ENCODE results near the gene PTPRZ1.

DNA sequence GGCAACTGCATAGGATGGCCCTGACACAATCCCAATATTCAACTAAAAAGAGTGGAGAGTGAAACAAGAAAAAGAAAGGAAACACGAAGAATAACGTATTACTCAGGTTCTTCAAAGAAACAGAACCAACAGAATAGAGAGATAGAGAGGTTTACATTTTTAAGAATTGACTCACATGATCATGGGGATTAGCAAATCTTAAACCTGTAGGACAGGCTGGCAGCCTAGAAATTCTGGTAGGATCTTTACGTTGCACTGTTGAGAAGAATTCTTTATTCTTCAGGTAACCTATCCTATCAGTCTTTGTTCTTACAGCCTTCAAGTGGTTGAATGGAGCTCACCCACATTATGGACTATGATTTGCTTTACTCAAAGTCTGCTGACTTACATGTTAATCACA lies 167.2 kb downstream of the PTPRZ1 start:
- TF ChIP-seq RNF2 (conservative IDR thresholded peaks at IDR 0.05; ENCODE audit: low read depth) (no peak), CTCF (CRISPR knock-in tag; IDR thresholded peaks at IDR 0.05) (no peak), ZSCAN29 (CRISPR knock-in tag; conservative IDR thresholded peaks at IDR 0.05) (no peak), ZNF773 (CRISPR knock-in tag; IDR thresholded peaks at IDR 0.05; ENCODE audit: borderline replicate concordance) (no peak), POLR2A (IDR thresholded peaks at IDR 0.05; ENCODE audit: insufficient read depth in 1 of 2, low read depth in 2 of 2, low read length in 2 of 2) (no peak), SP4 (CRISPR knock-in tag; IDR thresholded peaks at IDR 0.05) (no peak), ZFP1 (CRISPR knock-in tag; IDR thresholded peaks at IDR 0.05) (no peak), ZFP36 (IDR thresholded peaks at IDR 0.05; ENCODE audit: borderline replicate concordance, low read depth, low read length, partially characterized antibody) (no peak), ZNF737 (CRISPR knock-in tag; IDR thresholded peaks at IDR 0.05; ENCODE audit: borderline replicate concordance) (no peak)
- TF ChIP-seq, protein P1, sequence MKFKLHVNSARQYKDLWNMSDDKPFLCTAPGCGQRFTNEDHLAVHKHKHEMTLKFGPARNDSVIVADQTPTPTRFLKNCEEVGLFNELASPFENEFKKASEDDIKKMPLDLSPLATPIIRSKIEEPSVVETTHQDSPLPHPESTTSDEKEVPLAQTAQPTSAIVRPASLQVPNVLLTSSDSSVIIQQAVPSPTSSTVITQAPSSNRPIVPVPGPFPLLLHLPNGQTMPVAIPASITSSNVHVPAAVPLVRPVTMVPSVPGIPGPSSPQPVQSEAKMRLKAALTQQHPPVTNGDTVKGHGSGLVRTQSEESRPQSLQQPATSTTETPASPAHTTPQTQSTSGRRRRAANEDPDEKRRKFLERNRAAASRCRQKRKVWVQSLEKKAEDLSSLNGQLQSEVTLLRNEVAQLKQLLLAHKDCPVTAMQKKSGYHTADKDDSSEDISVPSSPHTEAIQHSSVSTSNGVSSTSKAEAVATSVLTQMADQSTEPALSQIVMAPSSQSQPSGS (CRISPR knock-in tag; IDR thresholded peaks at IDR 0.05), result no peak
